ENCODE data around the gene SLC39A9.

DNA sequence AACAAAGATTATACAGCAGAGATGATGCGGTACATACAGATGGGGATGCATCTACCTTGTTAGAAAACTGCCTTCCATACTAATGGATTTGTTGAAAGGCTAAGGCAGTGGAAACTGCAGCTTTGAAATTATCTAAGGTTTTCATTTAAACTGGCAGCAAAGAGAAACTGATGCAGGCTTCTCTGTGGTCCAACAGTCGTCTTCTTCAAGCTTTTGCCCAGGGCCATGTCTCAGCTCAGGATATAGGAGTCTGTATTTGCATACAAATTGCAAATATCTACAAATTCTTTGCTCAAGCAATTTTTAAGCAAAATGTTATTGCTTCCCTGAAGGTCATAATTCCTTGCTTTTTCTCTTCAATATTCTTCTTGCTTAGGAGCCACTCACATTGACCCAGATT, 34.1 kb upstream of the SLC39A9 start:
- TF ChIP-seq ELF1 (CRISPR knock-in tag; IDR thresholded peaks at IDR 0.05) (no peak), FOXA3 (CRISPR knock-in tag; IDR thresholded peaks at IDR 0.05) (no peak)

Measured in HepG2 (cell line).